Progenitor cell of endocrine pancreas (in vitro differentiated cells): ENCODE measurements around the gene SLC24A4. TPM values are rescaled to one million over a fixed set of nuclear protein-coding genes. Genes with fewer than 3 reads are reported as not detected.

Experiments
- DNase-seq: peaks from one replicate; pipeline ENCODE4 v3.0.0; 2021; ENCODE audit warnings: low spot score; ENCODE audit not compliant: unreplicated experiment
- H3K27ac Mint-ChIP-seq: 2 replicates; pipeline ENCODE4 v1.8.0; 2021; ENCODE audit warnings: mild to moderate bottlenecking, moderate library complexity, mixed read lengths
- H3K27me3 Mint-ChIP-seq: 2 replicates; pipeline ENCODE4 v1.8.0; 2021; ENCODE audit warnings: mixed read lengths
- H3K36me3 Mint-ChIP-seq: 2 replicates; pipeline ENCODE4 v1.8.0; 2022; ENCODE audit warnings: mixed read lengths; ENCODE audit not compliant: insufficient read depth
- H3K4me1 Mint-ChIP-seq: 2 replicates; pipeline ENCODE4 v1.8.0; 2021; ENCODE audit warnings: low read depth, mixed read lengths
- H3K4me3 Mint-ChIP-seq: 2 replicates; pipeline ENCODE4 v1.8.0; 2021; ENCODE audit warnings: low read depth, mild to moderate bottlenecking, moderate library complexity, mixed read lengths
- H3K9me3 Mint-ChIP-seq: 2 replicates; pipeline ENCODE4 v1.8.0; 2021; ENCODE audit warnings: low read depth, mixed read lengths
- total RNA-seq: library from RNA; stranded (reverse); gene quantifications from 2 replicates; pipeline ENCODE4 v1.2.1, GENCODE V29; 2021
- TF ChIP-seq, protein P1 (sequence below): fragments of 200-600 bp; sonication (generic); IDR thresholded peaks from one replicate; pipeline ENCODE4 v1.5.0; 2021; ENCODE audit warnings: antibody characterized with exemption, mild to moderate bottlenecking; ENCODE audit not compliant: unreplicated experiment

Gene SLC24A4
- total RNA-seq, 1 donor from 2014 or later = not detected

DNA sequence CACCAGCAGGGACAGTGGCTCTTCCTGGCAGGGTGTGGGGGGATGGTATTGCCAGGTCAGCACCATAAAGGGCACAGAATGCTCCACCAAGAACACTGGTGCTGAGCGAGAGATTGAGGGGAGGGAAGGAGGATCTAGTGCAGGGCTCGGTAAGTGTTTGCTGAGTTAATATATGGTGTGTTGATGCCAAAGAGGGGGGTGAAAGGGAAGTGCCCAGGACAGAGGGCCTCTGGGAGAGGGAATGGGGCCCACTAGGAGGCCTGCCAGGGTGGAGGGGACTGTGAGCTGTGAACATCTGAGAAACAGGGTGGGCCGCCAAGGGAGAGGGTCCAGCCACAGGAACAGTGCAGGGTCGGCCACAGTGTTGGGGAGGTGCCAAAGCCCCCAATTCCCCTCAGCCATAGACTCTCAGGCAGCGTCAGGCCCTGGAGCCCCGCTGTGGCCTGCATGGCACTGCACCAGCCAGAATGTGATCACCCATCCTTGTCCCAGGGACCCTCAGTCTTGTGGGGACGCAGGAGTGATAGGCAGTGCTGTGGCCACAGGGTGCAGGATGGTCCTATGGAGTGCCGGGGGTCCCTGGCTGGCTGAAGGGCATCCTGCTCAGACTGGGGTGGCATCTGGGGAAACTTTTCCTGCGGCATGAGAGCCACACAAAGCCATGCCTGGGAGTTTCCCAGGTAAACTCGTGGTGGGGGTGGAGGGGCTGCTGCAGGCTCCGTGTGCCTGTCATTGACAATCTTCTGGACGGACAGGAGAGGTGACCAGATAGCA lies 202.5 kb downstream of the SLC24A4 start:
- TF ChIP-seq, protein P1, sequence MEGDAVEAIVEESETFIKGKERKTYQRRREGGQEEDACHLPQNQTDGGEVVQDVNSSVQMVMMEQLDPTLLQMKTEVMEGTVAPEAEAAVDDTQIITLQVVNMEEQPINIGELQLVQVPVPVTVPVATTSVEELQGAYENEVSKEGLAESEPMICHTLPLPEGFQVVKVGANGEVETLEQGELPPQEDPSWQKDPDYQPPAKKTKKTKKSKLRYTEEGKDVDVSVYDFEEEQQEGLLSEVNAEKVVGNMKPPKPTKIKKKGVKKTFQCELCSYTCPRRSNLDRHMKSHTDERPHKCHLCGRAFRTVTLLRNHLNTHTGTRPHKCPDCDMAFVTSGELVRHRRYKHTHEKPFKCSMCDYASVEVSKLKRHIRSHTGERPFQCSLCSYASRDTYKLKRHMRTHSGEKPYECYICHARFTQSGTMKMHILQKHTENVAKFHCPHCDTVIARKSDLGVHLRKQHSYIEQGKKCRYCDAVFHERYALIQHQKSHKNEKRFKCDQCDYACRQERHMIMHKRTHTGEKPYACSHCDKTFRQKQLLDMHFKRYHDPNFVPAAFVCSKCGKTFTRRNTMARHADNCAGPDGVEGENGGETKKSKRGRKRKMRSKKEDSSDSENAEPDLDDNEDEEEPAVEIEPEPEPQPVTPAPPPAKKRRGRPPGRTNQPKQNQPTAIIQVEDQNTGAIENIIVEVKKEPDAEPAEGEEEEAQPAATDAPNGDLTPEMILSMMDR = no peak
- Mint-ChIP-seq H3K4me3 (no peak overlapping the region), H3K4me1 (no peaks in the 10 kb centered on the region), H3K27ac (no peak overlapping the region), H3K36me3 (no peaks in the 10 kb centered on the region), H3K9me3 (no peaks in the 10 kb centered on the region), H3K27me3 (no peaks in the 10 kb centered on the region)
- DNase-seq = no peak

DNA sequence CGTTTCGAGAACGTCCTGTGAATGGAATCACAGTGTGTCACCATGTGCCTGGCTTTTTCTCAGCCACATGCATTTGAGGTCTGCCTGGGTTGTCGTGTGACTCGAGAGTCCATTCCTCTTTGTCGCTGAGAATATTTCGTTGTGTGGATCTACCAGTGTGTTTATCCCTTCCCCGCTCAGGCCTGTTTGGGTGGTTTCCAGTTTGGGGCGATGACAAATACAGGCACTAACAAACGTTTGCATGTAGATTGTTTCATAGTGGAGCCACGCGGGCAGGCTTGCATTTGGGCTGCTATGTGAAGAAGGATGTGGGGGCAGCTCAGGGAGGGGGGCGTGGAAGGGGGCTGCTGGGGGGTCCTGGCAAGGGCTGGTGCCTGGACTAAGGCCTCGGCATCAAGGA lies 204.8 kb downstream of the SLC24A4 start:
- Mint-ChIP-seq H3K27me3 (no peaks in the 10 kb centered on the region), H3K4me3 (no peak overlapping the region), H3K36me3 (no peaks in the 10 kb centered on the region), H3K9me3 (peaks cover 4% of the 10 kb centered on the region), H3K27ac (no peak overlapping the region), H3K4me1 (no peaks in the 10 kb centered on the region)
- DNase-seq = no peak
- TF ChIP-seq, protein P1 = no peak

DNA sequence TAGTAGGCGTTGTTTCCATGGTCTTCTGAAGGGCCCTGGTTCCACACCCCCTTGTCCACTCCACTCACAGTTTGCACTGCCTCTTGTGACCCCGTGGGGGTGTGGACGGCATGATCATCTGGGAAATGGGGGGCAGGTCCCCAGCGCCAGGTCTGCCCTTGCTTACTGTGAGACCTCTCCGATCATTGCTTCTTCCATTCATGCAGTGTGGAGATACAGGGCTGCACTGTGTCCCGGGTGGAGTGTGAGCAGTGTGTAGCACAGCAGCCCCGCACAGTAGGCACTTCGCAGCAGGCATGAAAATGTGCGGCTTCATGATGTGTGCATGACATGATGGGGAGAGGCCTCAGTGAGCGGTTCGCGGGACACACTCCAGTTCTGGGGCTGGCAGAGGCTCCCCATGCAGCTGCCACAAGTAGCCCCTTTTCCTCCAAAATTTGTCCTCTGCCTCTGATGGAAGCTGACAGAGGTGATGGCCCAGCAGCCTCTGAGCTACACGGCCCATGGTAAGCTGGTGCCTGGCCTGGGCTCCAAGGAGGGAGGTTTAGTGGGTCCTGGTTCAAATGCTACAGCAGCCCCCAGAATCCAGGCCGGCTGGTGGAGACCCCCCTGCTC lies 205.6 kb downstream of the SLC24A4 start:
- TF ChIP-seq, protein P1 = no peak
- H3K4me3 Mint-ChIP-seq = no peak overlapping the region

DNA sequence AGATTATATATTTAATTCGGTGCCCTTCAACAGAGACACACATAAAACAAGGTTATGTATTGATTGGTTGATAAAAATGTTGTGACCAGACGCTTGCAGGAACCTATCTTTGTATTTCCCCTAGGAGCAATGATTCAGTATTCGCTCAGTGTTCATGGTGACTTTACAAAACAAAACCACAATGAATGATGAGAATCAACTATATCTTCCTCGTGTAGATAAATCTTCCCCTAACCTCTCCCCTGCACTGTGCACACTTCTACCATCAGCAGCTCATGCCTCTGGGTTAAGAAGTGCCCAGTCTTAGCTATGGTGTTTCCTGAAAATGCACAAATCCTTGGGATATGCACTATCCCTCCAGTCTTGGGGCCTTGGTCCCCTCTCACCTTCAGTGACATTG lies 206.9 kb downstream of the SLC24A4 start:
- H3K27me3 Mint-ChIP-seq = no peaks in the 10 kb centered on the region
- TF ChIP-seq, protein P1 = no peak
- no peak overlapping the region for H3K27ac Mint-ChIP-seq
- H3K4me1 Mint-ChIP-seq = no peaks in the 10 kb centered on the region
- H3K36me3 Mint-ChIP-seq = no peaks in the 10 kb centered on the region
- H3K9me3 Mint-ChIP-seq = peaks cover 4% of the 10 kb centered on the region
- no peak for DNase-seq
- no peak overlapping the region for H3K4me3 Mint-ChIP-seq

More for the DNA sequence above, 205.6 kb downstream of the SLC24A4 start:
- no peak overlapping the region for H3K27ac Mint-ChIP-seq
- H3K9me3 Mint-ChIP-seq = peaks cover 4% of the 10 kb centered on the region
- H3K4me1 Mint-ChIP-seq = no peaks in the 10 kb centered on the region
- no peak for DNase-seq
- H3K27me3 Mint-ChIP-seq = no peaks in the 10 kb centered on the region
- H3K36me3 Mint-ChIP-seq = no peaks in the 10 kb centered on the region

DNA sequence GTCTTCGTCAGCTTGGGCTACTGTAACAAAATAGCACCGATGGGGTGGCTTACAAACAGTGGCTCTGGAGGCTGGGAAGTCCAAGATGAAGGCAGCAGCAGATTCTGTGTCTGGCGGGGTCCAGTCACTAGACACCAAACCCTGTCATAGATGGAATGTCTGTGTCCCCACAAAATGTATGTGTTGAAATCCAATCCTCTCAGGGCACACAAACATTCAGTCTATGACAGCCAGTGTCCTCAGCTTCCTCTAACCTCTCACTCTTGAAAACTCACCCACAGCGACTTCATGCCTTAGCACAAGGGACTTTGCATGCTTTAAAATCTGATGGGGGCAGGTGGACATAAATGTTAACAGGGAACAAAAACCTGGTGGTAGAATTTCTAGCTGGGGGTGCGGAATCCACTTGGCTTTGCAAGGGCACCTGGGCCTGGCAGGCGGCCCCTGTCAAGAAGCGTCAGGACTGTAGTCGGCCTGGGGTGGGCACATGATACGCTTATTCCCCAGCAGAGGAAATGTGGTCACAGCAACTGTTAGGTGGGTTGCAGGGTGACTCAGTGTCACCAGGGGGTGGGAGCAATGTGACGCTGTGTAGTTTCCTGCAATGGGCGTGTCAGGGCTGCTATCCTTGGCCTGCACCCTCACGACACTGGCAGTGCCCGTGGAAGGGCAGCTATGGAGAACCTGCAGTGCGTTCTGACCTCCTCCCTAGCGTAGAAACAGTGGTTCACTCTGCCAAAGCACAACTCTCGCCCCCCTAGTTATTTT lies 208.3 kb downstream of the SLC24A4 start:
- Mint-ChIP-seq H3K4me3 (no peak overlapping the region), H3K9me3 (peaks cover 4% of the 10 kb centered on the region), H3K4me1 (peaks cover 4% of the 10 kb centered on the region), H3K36me3 (no peaks in the 10 kb centered on the region), H3K27me3 (no peaks in the 10 kb centered on the region), H3K27ac (no peak overlapping the region)
- DNase-seq = no peak
- TF ChIP-seq, protein P1 = no peak
